ENCODE results near the gene DIS3L2.
"Not testable (repeated sequence)": the region's sequence is repeated elsewhere in the genome, so short reads cannot be mapped to it uniquely, and the experiment has no call there.

Gene DIS3L2

DNA sequence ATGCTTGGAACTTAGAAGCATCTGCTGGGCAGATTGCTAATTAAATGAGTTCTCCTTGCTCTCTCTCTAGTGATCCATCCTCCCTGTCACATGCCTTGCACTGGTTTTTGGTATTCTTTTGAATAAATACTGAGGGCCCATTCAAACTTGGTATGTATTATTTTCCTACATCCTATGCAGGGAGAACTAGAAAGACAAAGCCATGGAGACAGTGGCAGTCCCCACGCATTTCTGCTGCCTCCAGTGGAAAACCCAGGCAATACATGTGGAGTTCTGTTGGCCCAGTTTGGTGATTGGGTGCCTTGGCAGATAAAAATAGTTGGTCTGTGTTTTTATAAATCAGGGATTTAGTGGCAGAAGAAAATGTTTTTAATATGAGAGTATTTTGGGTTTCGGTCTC lies 68.7 kb downstream of the DIS3L2 start:
- DNase-seq (ENCODE audit: low read depth) = no peak
- no peak overlapping the region for H3K4me3 ChIP-seq (ENCODE audit: low read depth, low read length)

DNA sequence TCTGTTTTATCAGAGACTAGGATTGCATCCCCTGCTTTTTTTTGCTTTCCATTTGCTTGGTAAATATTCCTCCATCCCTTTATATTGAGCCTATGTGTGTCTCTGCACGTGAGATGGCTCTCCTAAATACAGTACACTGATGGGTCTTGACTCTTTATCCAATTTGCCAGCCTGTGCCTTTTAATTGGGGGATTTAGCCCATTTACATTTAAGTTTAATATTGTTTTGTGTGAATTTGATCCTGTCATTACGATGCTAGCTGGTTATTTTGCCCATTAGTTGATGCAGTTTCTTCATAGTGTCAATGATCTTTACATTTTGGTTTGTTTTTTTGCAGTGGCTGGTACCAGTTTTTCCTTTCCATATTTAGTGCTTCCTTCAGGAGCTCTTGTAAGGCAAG lies 73.8 kb downstream of the DIS3L2 start:
- not testable (repeated sequence) for H3K4me3 ChIP-seq (ENCODE audit: low read depth, low read length); DNase-seq (ENCODE audit: low read depth)

More for the DNA sequence above, 68.7 kb downstream of the DIS3L2 start:
- peak; percentile 39 for TF ChIP-seq CTCF (conservative IDR thresholded peaks at IDR 0.05; ENCODE audit: low read depth, low read length)

DNA sequence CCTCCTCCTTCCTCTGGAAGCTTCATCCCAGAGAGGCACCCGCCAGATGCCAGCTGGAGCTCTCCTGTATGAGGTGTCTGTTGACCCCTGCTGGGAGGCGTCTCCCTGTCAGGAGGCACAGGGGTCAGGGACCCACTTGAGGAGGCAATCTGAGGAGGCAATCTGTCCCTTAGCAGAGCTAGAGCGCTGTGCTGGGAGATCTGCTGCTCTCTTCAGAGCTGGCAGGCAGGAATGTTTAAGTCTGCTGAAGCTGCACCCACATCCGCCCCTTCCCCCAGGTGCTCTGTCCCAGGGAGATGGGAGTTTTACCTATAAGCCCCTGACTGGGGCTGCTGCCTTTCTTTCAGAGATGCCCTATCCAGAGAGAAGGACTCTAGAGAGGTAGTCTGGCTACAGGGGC lies 75.4 kb downstream of the DIS3L2 start:
- not testable (repeated sequence) for DNase-seq (ENCODE audit: low read depth)

GRCh38 chr2:232038251-232038880 lies 76.9 kb downstream of the DIS3L2 start:
- TF ChIP-seq CTCF (conservative IDR thresholded peaks at IDR 0.05; ENCODE audit: low read depth, low read length) = no peak
- H3K4me3 ChIP-seq (ENCODE audit: low read depth, low read length) = no peak overlapping the region
- no peak for DNase-seq (ENCODE audit: low read depth)

More for the DNA sequence above, 75.4 kb downstream of the DIS3L2 start:
- H3K4me3 ChIP-seq (ENCODE audit: low read depth, low read length) = not testable (repeated sequence)

DNA sequence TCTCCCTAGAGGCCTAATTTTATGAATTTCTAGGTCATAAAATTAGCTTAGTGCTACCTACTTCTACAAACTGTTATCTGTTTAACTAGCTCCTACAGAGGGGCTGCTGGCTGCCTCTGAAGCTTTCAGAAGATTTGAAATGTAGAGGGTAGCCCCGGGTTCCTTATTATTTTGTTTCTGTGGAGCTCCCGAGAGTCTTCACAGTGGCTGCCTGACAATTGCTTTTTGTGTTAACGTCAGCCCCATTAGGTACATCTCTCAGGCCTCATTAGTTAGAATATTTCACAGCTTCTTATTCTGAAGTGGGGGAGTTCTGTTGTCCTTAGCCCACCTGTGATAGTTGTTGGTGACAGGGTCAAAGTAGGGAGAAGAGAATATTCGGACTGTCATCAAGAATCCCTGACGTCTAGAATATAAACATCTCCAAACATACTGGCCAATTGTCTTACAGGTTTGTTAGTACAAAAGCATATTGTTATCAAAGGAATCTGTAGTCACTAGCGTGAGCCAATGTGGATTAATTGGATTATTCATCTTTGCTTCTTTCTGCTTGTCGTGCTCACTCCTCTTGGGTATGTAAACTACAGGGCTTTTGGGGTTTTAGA lies 77.5 kb downstream of the DIS3L2 start:
- TF ChIP-seq CTCF (conservative IDR thresholded peaks at IDR 0.05; ENCODE audit: low read depth, low read length) = no peak
- H3K4me3 ChIP-seq (ENCODE audit: low read depth, low read length) = no peak overlapping the region
- DNase-seq (ENCODE audit: low read depth) = no peak

- H3K4me3 ChIP-seq (ENCODE audit: low read depth, low read length) = no peak overlapping the region
- no peak for TF ChIP-seq CTCF (conservative IDR thresholded peaks at IDR 0.05; ENCODE audit: low read depth, low read length)
- peak; percentile 19 for DNase-seq (ENCODE audit: low read depth)
These were observed 81.5 kb downstream of the DIS3L2 start for GRCh38 chr2:232042911-232043574.

GRCh38 chr2:232043966-232044365 lies 82.5 kb downstream of the DIS3L2 start:
- no peak for TF ChIP-seq CTCF (conservative IDR thresholded peaks at IDR 0.05; ENCODE audit: low read depth, low read length)
- no peak for DNase-seq (ENCODE audit: low read depth)
- no peak overlapping the region for H3K4me3 ChIP-seq (ENCODE audit: low read depth, low read length)

GRCh38 chr2:232049350-232049749 lies 87.8 kb downstream of the DIS3L2 start:
- TF ChIP-seq CTCF (conservative IDR thresholded peaks at IDR 0.05; ENCODE audit: low read depth, low read length) = no peak
- DNase-seq (ENCODE audit: low read depth) = no peak
- H3K4me3 ChIP-seq (ENCODE audit: low read depth, low read length) = no peak overlapping the region

Data from choroid plexus epithelial cell (primary cell).